Prostate gland (tissue), 2 donors: ENCODE measurements around the gene CHST12. TPM values are rescaled to one million over a fixed set of nuclear protein-coding genes. Genes with fewer than 3 reads are reported as not detected.

Experiments
- DNase-seq: peaks from one replicate; pipeline ENCODE4 v3.0.0-alpha.2; 2019; ENCODE audit warnings: low spot score
- H3K27ac ChIP-seq, 2 donors: fragments of 200-600 bp; sonication (generic); 2 replicates each; pipeline ENCODE4 v1.5.1; 2017 to 2019
- H3K27me3 ChIP-seq: fragments of 200-600 bp; sonication (generic); replicated peaks from 2 replicates; pipeline ENCODE4 v1.5.1; 2019; ENCODE audit not compliant: insufficient read depth
- H3K36me3 ChIP-seq, 2 donors: fragments of 200-600 bp; sonication (generic); 1 replicate in 1 of 2; 2 replicates in 1 of 2; pipeline versions ENCODE4 v1.5.1 to v1.8.1; 2017 to 2019
- H3K4me1 ChIP-seq: fragments of 200-600 bp; sonication (generic); replicated peaks from 2 replicates; pipeline ENCODE4 v1.5.1; 2019
- H3K4me3 ChIP-seq, 2 donors: fragments of 200-600 bp; sonication (generic); 2 replicates each; pipeline ENCODE4 v1.5.1; 2017 to 2019
- H3K9me3 ChIP-seq: fragments of 200-600 bp; sonication (generic); 2 replicates; pipeline ENCODE4 v1.5.1; 2017
- POLR2A ChIP-seq: fragments of 450-650 bp; IDR thresholded peaks from one replicate; pipeline ENCODE4 v1.6.1; 2016; ENCODE audit warnings: antibody characterized with exemption, mild to moderate bottlenecking
- POLR2AphosphoS5 ChIP-seq: sonication (generic); formaldehyde crosslinking; IDR thresholded peaks from one replicate; pipeline ENCODE4 v1.6.1; 2017; ENCODE audit warnings: antibody characterized with exemption
- WGBS: methylation state at CpG from one replicate; pipeline ENCODE4 v1.1.5; 2018; 5-methylcytosine and 5-hydroxymethylcytosine counted together
- intact Hi-C: fragments of 100-400 bp; cut with DNase I; formaldehyde crosslinking; loops from one replicate; pipeline ENCODE4 v1.14.2; 2022
- total RNA-seq, 2 donors: library from RNA; depleted of rRNA; stranded (reverse); fragments of >200 nt; gene quantifications; one replicate each; pipeline ENCODE4 v1.1.0, GENCODE V29; 2016
- TF ChIP-seq, protein P1 (sequence below), 4 experiments: fragments of 200-600 bp in 2 of 4; fragments of 450-650 bp in 2 of 4; sonication (generic) in 2 of 4; IDR thresholded peaks; 1 replicate in 3 of 4; 2 replicates in 1 of 4; pipeline ENCODE4 v1.5.1; 2016 to 2019; ENCODE audit warnings: antibody characterized with exemption in 4 of 4, mild to moderate bottlenecking in 2 of 4, moderate library complexity in 2 of 4

Gene CHST12
- total RNA-seq, 2 donors from 2014 or later, result 22.4 to 36.1 TPM

- Histone ChIP-seq H3K4me3 (no peak overlapping the region), H3K9me3 (no peaks in the 10 kb centered on the region), H3K4me1 (peaks cover 10% of the 10 kb centered on the region), H3K36me3 (no peaks in the 10 kb centered on the region), H3K27me3 (no peaks in the 10 kb centered on the region), H3K27ac (no peak overlapping the region)
- DNase-seq, result no peak
- intact Hi-C loops, result no loop called here
- WGBS, result 64% methylated on average over 9 of the region's 9 CpGs
- TF ChIP-seq POLR2AphosphoS5, result no peak
- TF ChIP-seq, protein P1, sequence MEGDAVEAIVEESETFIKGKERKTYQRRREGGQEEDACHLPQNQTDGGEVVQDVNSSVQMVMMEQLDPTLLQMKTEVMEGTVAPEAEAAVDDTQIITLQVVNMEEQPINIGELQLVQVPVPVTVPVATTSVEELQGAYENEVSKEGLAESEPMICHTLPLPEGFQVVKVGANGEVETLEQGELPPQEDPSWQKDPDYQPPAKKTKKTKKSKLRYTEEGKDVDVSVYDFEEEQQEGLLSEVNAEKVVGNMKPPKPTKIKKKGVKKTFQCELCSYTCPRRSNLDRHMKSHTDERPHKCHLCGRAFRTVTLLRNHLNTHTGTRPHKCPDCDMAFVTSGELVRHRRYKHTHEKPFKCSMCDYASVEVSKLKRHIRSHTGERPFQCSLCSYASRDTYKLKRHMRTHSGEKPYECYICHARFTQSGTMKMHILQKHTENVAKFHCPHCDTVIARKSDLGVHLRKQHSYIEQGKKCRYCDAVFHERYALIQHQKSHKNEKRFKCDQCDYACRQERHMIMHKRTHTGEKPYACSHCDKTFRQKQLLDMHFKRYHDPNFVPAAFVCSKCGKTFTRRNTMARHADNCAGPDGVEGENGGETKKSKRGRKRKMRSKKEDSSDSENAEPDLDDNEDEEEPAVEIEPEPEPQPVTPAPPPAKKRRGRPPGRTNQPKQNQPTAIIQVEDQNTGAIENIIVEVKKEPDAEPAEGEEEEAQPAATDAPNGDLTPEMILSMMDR (IDR thresholded peaks at IDR 0.05), result no peak
- TF ChIP-seq POLR2A, result no peak
Measured at GRCh38 chr7:2437136-2437535, 33.7 kb downstream of the CHST12 start.

GRCh38 chr7:2437537-2438148 is 34.2 kb downstream of the CHST12 start:
- TF ChIP-seq POLR2AphosphoS5, result no peak
- no peak for TF ChIP-seq POLR2A
- TF ChIP-seq, protein P1 (IDR thresholded peaks at IDR 0.05), result no peak
- Histone ChIP-seq H3K9me3 (no peaks in the 10 kb centered on the region), H3K27me3 (no peaks in the 10 kb centered on the region), H3K27ac (peak overlapping the region; percentile 5 to 46), H3K36me3 (no peaks in the 10 kb centered on the region), H3K4me3 (no peak overlapping the region), H3K4me1 (peaks cover 10% of the 10 kb centered on the region)
- DNase-seq, result no peak
- WGBS, result 50% methylated on average over 14 of the region's 16 CpGs
- intact Hi-C loops, result no loop called here

GRCh38 chr7:2438186-2438585 is 34.8 kb downstream of the CHST12 start:
- Histone ChIP-seq H3K4me3 (no peak overlapping the region), H3K27ac (peak overlapping the region; percentile 34 to 46), H3K36me3 (no peaks in the 10 kb centered on the region), H3K27me3 (no peaks in the 10 kb centered on the region), H3K9me3 (no peaks in the 10 kb centered on the region), H3K4me1 (peaks cover 10% of the 10 kb centered on the region)
- TF ChIP-seq POLR2A (no peak), POLR2AphosphoS5 (peak; percentile 49)
- TF ChIP-seq, protein P1 (IDR thresholded peaks at IDR 0.05), result no peak
- DNase-seq, result no peak
- intact Hi-C loops, result no loop called here
- WGBS, result 74% methylated on average over 7 of the region's 7 CpGs

DNA sequence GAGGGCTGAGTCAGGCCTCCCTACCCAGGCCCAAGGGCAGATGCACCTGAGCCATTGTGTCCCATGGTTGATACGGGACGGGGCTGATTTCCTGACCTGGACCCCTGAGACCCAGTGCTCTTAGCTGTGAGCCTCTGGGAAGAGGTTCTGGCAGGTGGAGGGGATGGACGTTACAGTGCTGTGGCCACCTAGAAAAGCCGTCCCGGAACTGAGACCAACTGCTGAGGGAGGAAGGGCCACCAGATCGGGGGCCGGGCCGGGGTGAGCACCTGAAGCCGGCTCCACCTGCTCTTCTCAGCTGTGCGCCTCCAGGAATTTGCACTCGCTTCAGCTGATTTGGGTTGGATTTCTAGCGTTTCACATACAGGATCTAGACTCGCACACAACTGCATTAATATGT is 35.4 kb downstream of the CHST12 start:
- Histone ChIP-seq H3K27me3 (no peaks in the 10 kb centered on the region), H3K27ac (peak overlapping the region; percentile 34 to 46), H3K36me3 (no peaks in the 10 kb centered on the region), H3K9me3 (no peaks in the 10 kb centered on the region), H3K4me3 (no peak overlapping the region), H3K4me1 (peaks cover 10% of the 10 kb centered on the region)
- whole genome bisulfite sequencing, result 93% methylated on average over 13 of the region's 13 CpGs
- intact Hi-C loops, result no loop called here
- DNase-seq, result no peak
- TF ChIP-seq POLR2AphosphoS5, result no peak
- no peak for TF ChIP-seq POLR2A
- TF ChIP-seq, protein P1 (IDR thresholded peaks at IDR 0.05), result no peak

- intact Hi-C loops, result no loop called here
- H3K36me3 ChIP-seq, result no peaks in the 10 kb centered on the region
- no peaks in the 10 kb centered on the region for H3K27me3 ChIP-seq
- TF ChIP-seq POLR2AphosphoS5, result peak; percentile 88
- TF ChIP-seq POLR2A, result no peak
- TF ChIP-seq, protein P1 (IDR thresholded peaks at IDR 0.05), result no peak
- peak; percentile 88 for DNase-seq
- peaks cover 10% of the 10 kb centered on the region for H3K4me1 ChIP-seq
- H3K9me3 ChIP-seq, result no peaks in the 10 kb centered on the region
- H3K4me3 ChIP-seq, result no peak overlapping the region
- WGBS, result 41% methylated on average over 21 of the region's 21 CpGs
- peak overlapping the region; percentile 27 to 38 for H3K27ac ChIP-seq
Measured at GRCh38 chr7:2440608-2441245, 37.3 kb downstream of the CHST12 start.
